Upper lobe of right lung (tissue), 1 donor: ENCODE data around the gene DEDD2. TPM values are rescaled to one million over a fixed set of nuclear protein-coding genes. Genes with fewer than 3 reads are reported as not detected.

ENCODE experiments used
- ATAC-seq: fragments of 200-7000 bp; cut with Tn5 transposase; one replicate; pipeline ENCODE4 v1.9.1; 2020; ENCODE audit warnings: mild to moderate bottlenecking, moderate library complexity
- DNase-seq: peaks from one replicate; pipeline ENCODE4 v3.0.0-alpha.2; 2020
- H3K27ac ChIP-seq: fragments of 200-600 bp; one replicate; pipeline ENCODE4 v1.8.0; 2022
- H3K27me3 ChIP-seq: fragments of 200-600 bp; one replicate; pipeline ENCODE4 v1.8.0; 2022; ENCODE audit warnings: mild to moderate bottlenecking
- H3K36me3 ChIP-seq: fragments of 200-600 bp; one replicate; pipeline ENCODE4 v1.8.0; 2022
- H3K4me1 ChIP-seq: fragments of 200-600 bp; one replicate; pipeline ENCODE4 v1.8.0; 2022
- H3K4me3 ChIP-seq: fragments of 200-600 bp; one replicate; pipeline ENCODE4 v1.8.0; 2022; ENCODE audit warnings: mild to moderate bottlenecking
- H3K9me3 ChIP-seq: fragments of 200-600 bp; one replicate; pipeline ENCODE4 v1.8.0; 2022
- intact Hi-C: fragments of 100-400 bp; cut with DNase I; formaldehyde crosslinking; loops from one replicate; pipeline ENCODE4 v1.11.0; 2022
- total RNA-seq: library from RNA; stranded (reverse); fragmentation: NEBNext Ultra II Directional; extraction: Animal tissue kit (Norgen Biotek cat#: 25700); gene quantifications from one replicate; pipeline ENCODE4 v1.2.1, GENCODE V29; 2021
- TF ChIP-seq, protein P1 (sequence below): fragments of 200-600 bp; IDR thresholded peaks from one replicate; pipeline ENCODE4 v1.8.0; 2022; ENCODE audit warnings: antibody characterized with exemption
- donor health status: DM: no; HTN: yes; CAD: no; lungs with severe emphysema.

Gene DEDD2
- total RNA-seq, 1 donor from 2014 or later, result 25.1 TPM

GRCh38 chr19:42174958-42175734, 42.3 kb downstream of the DEDD2 start:
- ATAC-seq, result no peak
- no peaks in the 10 kb centered on the region for H3K4me1 ChIP-seq
- intact Hi-C loops, result no loop called here

GRCh38 chr19:42174188-42174587, 43.3 kb downstream of the DEDD2 start:
- Histone ChIP-seq H3K36me3 (no peaks in the 10 kb centered on the region), H3K27ac (no peak overlapping the region), H3K9me3 (no peaks in the 10 kb centered on the region), H3K4me1 (no peaks in the 10 kb centered on the region), H3K27me3 (peaks cover 47% of the 10 kb centered on the region), H3K4me3 (no peak overlapping the region)
- intact Hi-C loops, result no loop called here
- TF ChIP-seq, protein P1, sequence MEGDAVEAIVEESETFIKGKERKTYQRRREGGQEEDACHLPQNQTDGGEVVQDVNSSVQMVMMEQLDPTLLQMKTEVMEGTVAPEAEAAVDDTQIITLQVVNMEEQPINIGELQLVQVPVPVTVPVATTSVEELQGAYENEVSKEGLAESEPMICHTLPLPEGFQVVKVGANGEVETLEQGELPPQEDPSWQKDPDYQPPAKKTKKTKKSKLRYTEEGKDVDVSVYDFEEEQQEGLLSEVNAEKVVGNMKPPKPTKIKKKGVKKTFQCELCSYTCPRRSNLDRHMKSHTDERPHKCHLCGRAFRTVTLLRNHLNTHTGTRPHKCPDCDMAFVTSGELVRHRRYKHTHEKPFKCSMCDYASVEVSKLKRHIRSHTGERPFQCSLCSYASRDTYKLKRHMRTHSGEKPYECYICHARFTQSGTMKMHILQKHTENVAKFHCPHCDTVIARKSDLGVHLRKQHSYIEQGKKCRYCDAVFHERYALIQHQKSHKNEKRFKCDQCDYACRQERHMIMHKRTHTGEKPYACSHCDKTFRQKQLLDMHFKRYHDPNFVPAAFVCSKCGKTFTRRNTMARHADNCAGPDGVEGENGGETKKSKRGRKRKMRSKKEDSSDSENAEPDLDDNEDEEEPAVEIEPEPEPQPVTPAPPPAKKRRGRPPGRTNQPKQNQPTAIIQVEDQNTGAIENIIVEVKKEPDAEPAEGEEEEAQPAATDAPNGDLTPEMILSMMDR, result no peak
- DNase-seq (no peak), ATAC-seq (no peak)

More at GRCh38 chr19:42174958-42175734, 42.3 kb downstream of the DEDD2 start:
- Histone ChIP-seq H3K4me3 (no peak overlapping the region), H3K36me3 (no peaks in the 10 kb centered on the region), H3K9me3 (no peaks in the 10 kb centered on the region), H3K27me3 (peaks cover 57% of the 10 kb centered on the region), H3K27ac (no peak overlapping the region)
- no peak for DNase-seq
- TF ChIP-seq, protein P1, result no peak

DNA sequence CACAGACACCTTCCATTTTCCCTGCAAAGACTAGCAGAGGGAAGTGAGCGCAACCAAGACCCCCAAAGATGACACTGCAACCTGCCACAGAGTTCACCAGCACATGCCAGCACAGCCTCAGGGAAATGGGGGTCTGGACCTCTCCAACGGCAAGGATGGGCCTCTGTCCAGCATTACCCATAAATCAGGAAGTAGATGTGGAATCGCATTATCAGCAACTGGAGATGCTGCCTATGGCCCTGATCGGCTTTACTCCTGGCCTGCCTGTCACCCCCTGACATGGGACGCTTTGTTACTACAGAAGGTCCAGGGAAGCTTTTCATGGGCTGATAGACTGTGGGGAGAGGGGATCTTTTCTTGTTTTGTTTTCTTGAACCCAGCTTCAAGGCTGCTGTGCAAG, 43.8 kb downstream of the DEDD2 start:
- intact Hi-C loops, result no loop called here
- Histone ChIP-seq H3K4me1 (no peaks in the 10 kb centered on the region), H3K36me3 (no peaks in the 10 kb centered on the region), H3K4me3 (no peak overlapping the region), H3K9me3 (no peaks in the 10 kb centered on the region), H3K27ac (no peak overlapping the region), H3K27me3 (peaks cover 42% of the 10 kb centered on the region)
- DNase-seq, result no peak
- no peak for ATAC-seq
- TF ChIP-seq, protein P1, result no peak

GRCh38 chr19:42172261-42172660, 45.2 kb downstream of the DEDD2 start:
- H3K9me3 ChIP-seq, result no peaks in the 10 kb centered on the region
- DNase-seq, result no peak
- no peaks in the 10 kb centered on the region for H3K4me1 ChIP-seq
- intact Hi-C loops, result no loop called here
- H3K36me3 ChIP-seq, result no peaks in the 10 kb centered on the region
- peaks cover 28% of the 10 kb centered on the region for H3K27me3 ChIP-seq
- TF ChIP-seq, protein P1, result no peak
- no peak overlapping the region for H3K27ac ChIP-seq
- no peak overlapping the region for H3K4me3 ChIP-seq
- ATAC-seq, result no peak

- TF ChIP-seq, protein P1, result no peak
- no peak for ATAC-seq
- Histone ChIP-seq H3K9me3 (no peaks in the 10 kb centered on the region), H3K27ac (no peak overlapping the region), H3K4me1 (no peaks in the 10 kb centered on the region), H3K4me3 (no peak overlapping the region), H3K27me3 (peaks cover 19% of the 10 kb centered on the region), H3K36me3 (no peaks in the 10 kb centered on the region)
- no peak for DNase-seq
- intact Hi-C loops, result no loop called here
Observed at GRCh38 chr19:42170715-42171114, 46.8 kb downstream of the DEDD2 start.
